Heart right ventricle (tissue), 16 donors: ENCODE measurements around the gene HSBP1L1. TPM values are rescaled to one million over a fixed set of nuclear protein-coding genes. Genes with fewer than 3 reads are reported as not detected.

Experiments
- ATAC-seq, 8 donors: fragments of 200-7000 bp; cut with Tn5 transposase; one replicate each; pipeline ENCODE4 v1.9.1; 2020; ENCODE audit warnings: mild to moderate bottlenecking in 8 of 8, moderate library complexity in 8 of 8, moderate number of reproducible peaks in 1 of 8
- DNase-seq, 2 donors: peaks; one replicate each; pipeline ENCODE4 v3.0.0-alpha.2; 2020
- H3K27ac ChIP-seq, 10 donors: fragments of 200-600 bp; sonication (generic) in 2 of 10; one replicate each; pipeline versions ENCODE4 v1.5.0 to v1.8.0; 2020 to 2022; ENCODE audit warnings: mild to moderate bottlenecking in 3 of 10
- H3K27me3 ChIP-seq, 7 donors: fragments of 200-600 bp; one replicate each; pipeline ENCODE4 v1.8.0; 2021 to 2022; ENCODE audit warnings: mild to moderate bottlenecking in 2 of 7
- H3K36me3 ChIP-seq, 9 donors: fragments of 200-600 bp; sonication (generic) in 1 of 9; one replicate each; pipeline versions ENCODE4 v1.5.0 to v1.8.0; 2020 to 2022; ENCODE audit warnings: mild to moderate bottlenecking in 2 of 9
- H3K4me1 ChIP-seq, 9 donors: fragments of 200-600 bp; sonication (generic) in 1 of 9; one replicate each; pipeline versions ENCODE4 v1.5.0 to v1.8.0; 2020 to 2022; ENCODE audit warnings: mild to moderate bottlenecking in 4 of 9
- H3K4me3 ChIP-seq, 10 donors: fragments of 200-600 bp; sonication (generic) in 2 of 10; one replicate each; pipeline versions ENCODE4 v1.5.0 to v1.8.0; 2020 to 2022; ENCODE audit warnings: mild to moderate bottlenecking in 7 of 10, moderate library complexity in 2 of 10
- H3K9me3 ChIP-seq, 11 donors: fragments of 200-600 bp in 10 of 11; sonication (generic) in 2 of 11; one replicate each; pipeline versions ENCODE4 v1.5.0 to v1.8.0; 2013 to 2022; ENCODE audit warnings: mild to moderate bottlenecking in 2 of 11, control low read depth in 1 of 11, moderate library complexity in 1 of 11
- CTCF ChIP-seq, 9 donors: fragments of 200-600 bp; sonication (generic) in 2 of 9; IDR thresholded peaks; one replicate each; pipeline versions ENCODE4 v1.5.0 to v1.8.0; 2021 to 2022; ENCODE audit warnings: antibody characterized with exemption in 9 of 9, mild to moderate bottlenecking in 5 of 9, moderate library complexity in 1 of 9
- WGBS, 2 donors: extraction: QIAGEN DNeasy Blood & Tissue Kit; methylation state at CpG; one replicate each; pipeline ENCODE4 v1.1.7; 2013; ENCODE audit warnings: inconsistent platforms in 1 of 2; 5-methylcytosine and 5-hydroxymethylcytosine counted together
- intact Hi-C, 10 donors: fragments of 100-400 bp; cut with DNase I; formaldehyde crosslinking; loops; one replicate each; pipeline versions ENCODE4 v1.11.1 to v1.14.2; 2022
- polyA plus RNA-seq, 2 donors: library from polyadenylated mRNA; stranded (reverse); fragments of 200-250 nt; gene quantifications; one replicate each; pipeline ENCODE4 v1.2.3, GENCODE V29; 2013
- total RNA-seq, 10 donors: library from RNA; stranded (reverse); fragmentation: NEBNext Ultra II Directional in 3 of 10; extraction: Animal tissue kit (Norgen Biotek cat#: 25700) in 3 of 10; gene quantifications; one replicate each; pipeline versions ENCODE4 v1.2.1 to v1.2.4, GENCODE V29; 2021 to 2023
- donor health status: Arrhythmogenic right ventricular cardiomyopathy.
- donor health status: ischemic (EF 13 %, LVEDD 7.1; RV severe dilation, severe dysfunction).
- donor health status: healthy with polysubstance abuse.
- donor health status: DM: no; HTN: yes; CAD: no.
- donor health status: DM: no; HTN: no; CAD: no.
- donor health status: ischemic (EF 25% LVEDD 6.9; RV normal size, moderate dysfunction).
- donor health status: ischemic (EF 25% LVEDD 5.7; RV mildly dilated, moderate dysfunction).
- donor health status: healthy.
- donor health status: DM: yes; HTN: yes; CAD: no.
- donor health status: Ischemic cardiomyopathy.
- donor health status: ischemic (EF 35%, LVEDD 5.7; RV mildly dilated, moderate dysfunction).
- donor health status: nonischemic (EF 11% LVEDD 7.7; RV severe dilation, severe dysfunction).
- donor health status: DM: yes; HTN: yes; CAD: no.
- donor health status: PGD.
- donor health status: ischemic (EF 29% LVEDD 5.4; RV normal size, mild dysfunction).
- donor health status: nonischemic (EF 23%, LVEDD 6.1; RV moderate dilation, normal function).

Gene HSBP1L1
- total and polyA plus RNA-seq, 12 donors = 3.8 to 56.5 (median 6.4) TPM

DNA sequence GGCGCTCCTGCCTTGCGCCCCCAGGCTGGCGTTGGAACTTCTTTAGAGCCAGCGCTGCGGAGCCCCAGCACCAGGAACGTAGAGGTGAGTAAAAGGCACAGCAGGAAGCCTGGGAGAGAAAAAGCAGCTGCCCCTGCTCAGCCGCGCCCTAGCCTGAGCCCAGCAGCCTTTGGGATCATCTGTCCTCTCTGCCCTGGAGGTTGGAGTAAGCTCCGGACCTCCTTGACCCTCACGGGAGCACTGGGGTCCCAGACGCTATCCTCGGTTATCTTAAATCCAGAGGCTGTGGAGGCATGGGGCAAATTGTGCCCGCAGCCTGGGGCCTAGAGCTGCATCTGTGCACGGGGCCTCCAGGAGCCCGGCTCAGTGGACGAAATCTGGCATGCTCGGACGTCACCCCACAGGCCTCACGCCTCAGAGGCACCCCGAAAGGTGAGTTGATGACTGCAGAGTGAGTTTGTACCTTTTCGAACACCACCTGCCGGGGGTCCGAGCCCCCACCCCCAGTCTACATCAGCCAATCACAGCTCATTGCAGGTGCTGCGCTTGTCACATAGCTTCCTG lies 11.4 kb upstream of the HSBP1L1 start:
- Histone ChIP-seq H3K9me3 (no peaks in the 10 kb centered on the region), H3K36me3 (peaks cover 0 to 15% (median 0%) of the 10 kb centered on the region in 9 donors), H3K27me3 (no peaks in the 10 kb centered on the region), H3K4me3 (no peak overlapping the region), H3K4me1 (peaks cover 3 to 41% (median 25%) of the 10 kb centered on the region in 9 donors), H3K27ac (no peak overlapping the region)
- ATAC-seq (no peak), DNase-seq (no peak)
- 89 to 94% methylated on average over 24 of the region's 24 CpGs for WGBS, 2 donors
- no peak for TF ChIP-seq CTCF (IDR thresholded peaks at IDR 0.05)
- intact Hi-C loops = loop anchor here in 3 of 10 donors (5.0 to 10.0 kb wide), 4 partner anchors 34 to 558 kb away; partner anchors contain the start of genes RBFA (in 2 of the 3), NFATC1 (in 1 of the 3) and TXNL4A (in 1 of the 3)

GRCh38 chr18:79953971-79954651 lies 10.3 kb upstream of the HSBP1L1 start:
- Histone ChIP-seq H3K27ac (peak overlapping the region in 1 of 10 donors; percentile 36), H3K4me1 (peaks cover under 1 to 31% (median 15%) of the 10 kb centered on the region in 9 donors), H3K27me3 (peaks cover 0 to 5% (median 0%) of the 10 kb centered on the region in 7 donors), H3K9me3 (no peaks in the 10 kb centered on the region), H3K4me3 (no peak overlapping the region), H3K36me3 (peaks cover 0 to 4% (median 0%) of the 10 kb centered on the region in 9 donors)
- TF ChIP-seq CTCF (IDR thresholded peaks at IDR 0.05) = no peak
- WGBS, 2 donors = 76 to 83% methylated on average over 10 of the region's 10 CpGs
- DNase-seq (no peak), ATAC-seq (no peak)
- intact Hi-C loops = loop anchor here in 3 of 10 donors (5.0 to 10.0 kb wide), 4 partner anchors 33 to 559 kb away; partner anchors contain the start of genes RBFA (in 2 of the 3), NFATC1 (in 1 of the 3) and TXNL4A (in 1 of the 3)

- no peak for ATAC-seq
- Histone ChIP-seq H3K4me3 (no peak overlapping the region), H3K36me3 (no peaks in the 10 kb centered on the region), H3K27ac (peak overlapping the region in 1 of 10 donors; percentile 36), H3K27me3 (peaks cover 0 to 9% (median 0%) of the 10 kb centered on the region in 7 donors), H3K9me3 (no peaks in the 10 kb centered on the region), H3K4me1 (peaks cover 0 to 25% (median 11%) of the 10 kb centered on the region in 9 donors)
- DNase-seq = no peak
- intact Hi-C loops = loop anchor here in 3 of 10 donors (5.0 to 10.0 kb wide), 4 partner anchors 33 to 560 kb away; partner anchors contain the start of genes RBFA (in 2 of the 3), NFATC1 (in 1 of the 3) and TXNL4A (in 1 of the 3)
- 67 to 74% methylated on average over 5 of the region's 5 CpGs for WGBS, 2 donors
- no peak for TF ChIP-seq CTCF (IDR thresholded peaks at IDR 0.05)
Observed at GRCh38 chr18:79954791-79955190, 9.7 kb upstream of the HSBP1L1 start.

- ATAC-seq (no peak), DNase-seq (no peak)
- no peak overlapping the region for H3K27ac ChIP-seq
- H3K9me3 ChIP-seq = no peaks in the 10 kb centered on the region
- intact Hi-C loops = loop anchor here in 1 of 10 donors (10.0 kb wide), 2 partner anchors 79 to 561 kb away; partner anchors contain the start of genes NFATC1 and RBFA
- H3K4me3 ChIP-seq = no peak overlapping the region
- TF ChIP-seq CTCF (IDR thresholded peaks at IDR 0.05) = no peak
- peaks cover 0 to 18% (median 4%) of the 10 kb centered on the region in 9 donors for H3K4me1 ChIP-seq
- peaks cover 0 to 12% (median 0%) of the 10 kb centered on the region in 7 donors for H3K27me3 ChIP-seq
- 90 to 91% methylated on average over 12 of the region's 12 CpGs for WGBS, 2 donors
- no peaks in the 10 kb centered on the region for H3K36me3 ChIP-seq
Observed at GRCh38 chr18:79955302-79956075, 9.0 kb upstream of the HSBP1L1 start.
